Measurements from ENCODE around the gene NAP1L4. TPM values are rescaled to one million over a fixed set of nuclear protein-coding genes. Genes with fewer than 3 reads are reported as not detected.

Gene NAP1L4
- total RNA-seq, 1 experiment from 2014 or later, result 212 TPM

DNA sequence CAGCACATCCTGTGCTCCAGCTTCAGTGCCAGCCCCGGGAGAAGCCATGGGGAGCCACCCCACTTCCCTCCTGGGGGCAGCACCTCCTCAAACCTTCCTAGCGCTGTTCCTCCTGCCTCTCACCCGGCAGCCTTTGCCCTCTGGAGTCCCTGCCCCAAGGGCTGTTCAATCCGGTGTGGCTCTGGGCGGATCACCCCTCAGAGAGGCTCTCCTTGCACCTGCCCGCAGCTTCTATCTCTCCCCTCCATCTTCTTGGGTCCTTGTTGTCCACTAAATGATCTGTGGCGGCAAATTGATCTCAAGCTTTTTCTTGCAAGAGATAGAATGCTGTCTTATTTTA lies 88.5 kb downstream of the NAP1L4 start:
- Histone ChIP-seq H3K9ac (ENCODE audit: extremely low read depth, insufficient read length, low read length) (no peak overlapping the region), H4K91ac (ENCODE audit: insufficient read length, low read depth, low read length) (no peak overlapping the region), H2AFZ (ENCODE audit: low read length) (no peak overlapping the region), H3K14ac (ENCODE audit: insufficient read depth, low read length) (no peak overlapping the region; the same call in 1 of the 2 replicates), H3K23me2 (ENCODE audit: insufficient read length, low read depth, low read length, poor library complexity, severe bottlenecking) (peaks cover 8% of the 10 kb centered on the region), H2BK5ac (ENCODE audit: insufficient read length, low read length) (no peak overlapping the region), H4K8ac (replicated peaks; ENCODE audit: insufficient read length, low read depth, low read length) (no peak overlapping the region), H3K4me1 (ENCODE audit: insufficient read depth, low read length) (no peaks in the 10 kb centered on the region; the same call in 1 of the 2 replicates), H4K5ac (ENCODE audit: insufficient read length, low read depth, low read length) (no peak overlapping the region), H3K79me1 (ENCODE audit: insufficient read depth, low read depth, low read length, poor library complexity, severe bottlenecking) (no peaks in the 10 kb centered on the region), H3K9me3 (ENCODE audit: control insufficient read depth, low read depth, low read length) (no peaks in the 10 kb centered on the region), H2BK15ac (ENCODE audit: low read depth, low read length) (no peak overlapping the region), H2AK5ac (ENCODE audit: insufficient read length, low read length) (no peak overlapping the region), H3K23ac (ENCODE audit: insufficient read length, low read depth, low read length) (no peak overlapping the region), H3K18ac (ENCODE audit: insufficient read length, low read depth, low read length) (no peak overlapping the region), H3T11ph (ENCODE audit: low read length) (no peak overlapping the region), H3K27ac (ENCODE audit: insufficient read length, low read depth, low read length) (no peak overlapping the region), H2BK12ac (ENCODE audit: insufficient read length, low read depth, low read length) (no peak overlapping the region), H3K27me3 (ENCODE audit: insufficient read depth, low read length) (no peaks in the 10 kb centered on the region; the same call in 1 of the 2 replicates), H3K56ac (ENCODE audit: insufficient read length, low read depth, low read length) (no peak overlapping the region), H3K4me2 (ENCODE audit: insufficient read depth, insufficient read length, low read length) (no peak overlapping the region), H3K79me2 (ENCODE audit: insufficient read depth, low read length) (no peaks in the 10 kb centered on the region), H3K4ac (ENCODE audit: low read depth, low read length) (no peak overlapping the region), H4K20me1 (ENCODE audit: control insufficient read depth, insufficient read depth, insufficient read length) (peaks cover 3% of the 10 kb centered on the region), H2BK20ac (ENCODE audit: low read depth, low read length, poor library complexity, severe bottlenecking) (no peak overlapping the region), H2BK120ac (ENCODE audit: low read depth, low read length, poor library complexity, severe bottlenecking) (no peak overlapping the region)
- Mint-ChIP-seq H3K27ac (no peak overlapping the region), H3K4me3 (peak overlapping the region in 1 of 2 experiments; percentile 54; a peak in 3 of 5 replicates), H3K36me3 (ENCODE audit: insufficient read depth in 1 of 3, low read depth in 3 of 3) (peaks cover 7 to 18% (median 18%) of the 10 kb centered on the region in 3 experiments), H3K27me3 (ENCODE audit: low read depth) (peaks cover 48% of the 10 kb centered on the region), H3K4me1 (peaks cover 18 to 29% of the 10 kb centered on the region in 2 experiments), H3K9me3 (peaks cover 6 to 18% of the 10 kb centered on the region in 2 experiments)
- WGBS (ENCODE audit: extremely low coverage, insufficient read length, low lambda C conversion rate), result no CpG with 5 or more reads among the region's 7 CpGs
- no peak for DNase-seq
- TF ChIP-seq, protein P1, sequence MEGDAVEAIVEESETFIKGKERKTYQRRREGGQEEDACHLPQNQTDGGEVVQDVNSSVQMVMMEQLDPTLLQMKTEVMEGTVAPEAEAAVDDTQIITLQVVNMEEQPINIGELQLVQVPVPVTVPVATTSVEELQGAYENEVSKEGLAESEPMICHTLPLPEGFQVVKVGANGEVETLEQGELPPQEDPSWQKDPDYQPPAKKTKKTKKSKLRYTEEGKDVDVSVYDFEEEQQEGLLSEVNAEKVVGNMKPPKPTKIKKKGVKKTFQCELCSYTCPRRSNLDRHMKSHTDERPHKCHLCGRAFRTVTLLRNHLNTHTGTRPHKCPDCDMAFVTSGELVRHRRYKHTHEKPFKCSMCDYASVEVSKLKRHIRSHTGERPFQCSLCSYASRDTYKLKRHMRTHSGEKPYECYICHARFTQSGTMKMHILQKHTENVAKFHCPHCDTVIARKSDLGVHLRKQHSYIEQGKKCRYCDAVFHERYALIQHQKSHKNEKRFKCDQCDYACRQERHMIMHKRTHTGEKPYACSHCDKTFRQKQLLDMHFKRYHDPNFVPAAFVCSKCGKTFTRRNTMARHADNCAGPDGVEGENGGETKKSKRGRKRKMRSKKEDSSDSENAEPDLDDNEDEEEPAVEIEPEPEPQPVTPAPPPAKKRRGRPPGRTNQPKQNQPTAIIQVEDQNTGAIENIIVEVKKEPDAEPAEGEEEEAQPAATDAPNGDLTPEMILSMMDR (conservative IDR thresholded peaks at IDR 0.05), result no peak

Data from H9 (cell line).